ENCODE measurements around the gene BHMT2. TPM values are rescaled to one million over a fixed set of nuclear protein-coding genes. Genes with fewer than 3 reads are reported as not detected.

BHMT2 gene
- polyA plus RNA-seq, 1 of the 3 experiments (the other 2 are of a cell fraction) = not detected

DNA sequence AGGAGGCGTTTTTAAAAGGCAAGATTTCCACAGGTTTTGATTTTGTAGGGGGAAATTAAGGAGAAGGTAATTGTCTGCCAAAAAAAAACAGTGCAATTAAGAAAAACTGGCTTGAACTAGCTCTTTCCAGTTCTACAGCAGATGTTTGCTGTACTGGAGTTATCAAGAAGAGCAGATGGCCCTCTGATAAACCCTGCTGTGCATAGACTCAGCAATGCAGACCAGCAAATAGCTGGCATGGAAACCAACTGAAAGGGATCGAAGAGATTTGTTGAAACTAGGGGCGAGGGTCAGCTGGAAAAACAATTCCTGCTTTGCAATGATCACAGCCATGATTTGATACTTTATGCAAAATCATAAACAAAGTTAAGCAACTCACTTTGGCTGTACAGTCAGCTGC, 24.2 kb downstream of the BHMT2 start:
- H3K4me2 ChIP-seq = no peak overlapping the region
- H3F3A ChIP-seq (replicated peaks; ENCODE audit: insufficient read depth) = no peaks in the 10 kb centered on the region
- H3K4me1 ChIP-seq (ENCODE audit: control insufficient read depth in 1 of 2, insufficient read depth in 2 of 2, low read depth in 1 of 2, low read length in 1 of 2) = peaks cover 0 to 16% of the 10 kb centered on the region in 2 experiments; a peak in 2 of 4 replicates
- H2AFZ ChIP-seq (ENCODE audit: low read depth) = no peak overlapping the region
- POLR2A ChIA-PET = interaction anchor here (0.6 kb wide), 1 partner anchor 1232 kb away, joined by 3 read pairs; no protein-coding TSS in a partner anchor
- TF ChIP-seq GATA2 (CRISPR knock-in tag; IDR thresholded peaks at IDR 0.05) (peak; percentile 89), RCOR1 (IDR thresholded peaks at IDR 0.05; ENCODE audit: low read length) (peak; percentile 89), RXRA (IDR thresholded peaks at IDR 0.05; ENCODE audit: borderline replicate concordance, low read depth) (no peak), JUND (IDR thresholded peaks at IDR 0.05) (no peak), CHD2 (IDR thresholded peaks at IDR 0.05; ENCODE audit: low read length, partially characterized antibody) (peak; percentile 62), PBX3 (IDR thresholded peaks at IDR 0.05) (no peak), EP300 (IDR thresholded peaks at IDR 0.05; ENCODE audit: borderline replicate concordance in 1 of 2, low read depth in 1 of 2, low read length in 1 of 2) (peak in 1 of 2 experiments; percentile 85; a peak in 2 of 4 replicates), TEAD4 (IDR thresholded peaks at IDR 0.05; ENCODE audit: borderline replicate concordance, insufficient read depth) (no peak), RFX5 (IDR thresholded peaks at IDR 0.05; ENCODE audit: low read length) (no peak), MEF2A (IDR thresholded peaks at IDR 0.05; ENCODE audit: borderline replicate concordance, low read depth) (no peak), YY1 (IDR thresholded peaks at IDR 0.05; ENCODE audit: low read depth) (no peak), FOXJ3 (CRISPR knock-in tag; IDR thresholded peaks at IDR 0.05) (0 out of 2 replicates have a peak, but pooled peaks have one; percentile 20)
- TF ChIP-seq, protein P1, sequence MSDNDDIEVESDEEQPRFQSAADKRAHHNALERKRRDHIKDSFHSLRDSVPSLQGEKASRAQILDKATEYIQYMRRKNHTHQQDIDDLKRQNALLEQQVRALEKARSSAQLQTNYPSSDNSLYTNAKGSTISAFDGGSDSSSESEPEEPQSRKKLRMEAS (IDR thresholded peaks at IDR 0.05; ENCODE audit: low read depth) = no peak
- TF ChIP-seq, protein P2, sequence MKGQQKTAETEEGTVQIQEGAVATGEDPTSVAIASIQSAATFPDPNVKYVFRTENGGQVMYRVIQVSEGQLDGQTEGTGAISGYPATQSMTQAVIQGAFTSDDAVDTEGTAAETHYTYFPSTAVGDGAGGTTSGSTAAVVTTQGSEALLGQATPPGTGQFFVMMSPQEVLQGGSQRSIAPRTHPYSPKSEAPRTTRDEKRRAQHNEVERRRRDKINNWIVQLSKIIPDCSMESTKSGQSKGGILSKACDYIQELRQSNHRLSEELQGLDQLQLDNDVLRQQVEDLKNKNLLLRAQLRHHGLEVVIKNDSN (IDR thresholded peaks at IDR 0.05; ENCODE audit: borderline replicate concordance, low read depth) = no peak
- DNase-seq = peak; percentile 70
- peak overlapping the region in 1 of 2 experiments; percentile 98; a peak in 2 of 4 replicates for H3K27ac ChIP-seq (ENCODE audit: low read depth in 2 of 2, low read length in 1 of 2)
- H4K20me1 ChIP-seq (ENCODE audit: insufficient read depth) = no peaks in the 10 kb centered on the region
- H3K4me3 ChIP-seq (ENCODE audit: low read depth in 2 of 2, low read length in 1 of 2) = no peak overlapping the region
- CTCF ChIA-PET = interaction anchor here (1.6 to 1.7 kb wide), 2 partner anchors 69 to 70 kb away, joined by 5 to 9 read pairs; no protein-coding TSS in a partner anchor
- no peaks in the 10 kb centered on the region for H3K27me3 ChIP-seq (ENCODE audit: insufficient read depth)
- H3K9ac ChIP-seq = no peak overlapping the region
- no peaks in the 10 kb centered on the region for H3K9me2 ChIP-seq
- H3K9me3 ChIP-seq = no peaks in the 10 kb centered on the region
- H3K36me3 ChIP-seq (replicated peaks in 1 of 2; ENCODE audit: control insufficient read depth in 1 of 2, insufficient read depth in 2 of 2, low read length in 1 of 2) = no peaks in the 10 kb centered on the region
- 19% methylated on average over 3 of the region's 3 CpGs for WGBS (ENCODE audit: low lambda C conversion rate)
- H3K79me2 ChIP-seq (ENCODE audit: insufficient read depth) = no peaks in the 10 kb centered on the region

- H3F3A ChIP-seq (replicated peaks; ENCODE audit: insufficient read depth) = no peaks in the 10 kb centered on the region
- H3K79me2 ChIP-seq (ENCODE audit: insufficient read depth) = no peaks in the 10 kb centered on the region
- H3K27ac ChIP-seq (ENCODE audit: low read depth in 2 of 2, low read length in 1 of 2) = no peak overlapping the region
- peaks cover 3% of the 10 kb centered on the region; the same call in 1 of the 2 replicates for H3K27me3 ChIP-seq (ENCODE audit: insufficient read depth)
- WGBS (ENCODE audit: low lambda C conversion rate) = 88% methylated on average over 2 of the region's 2 CpGs
- no peak overlapping the region for H2AFZ ChIP-seq (ENCODE audit: low read depth)
- H3K4me3 ChIP-seq (ENCODE audit: low read depth in 2 of 2, low read length in 1 of 2) = no peak overlapping the region
- peaks cover 0 to 14% of the 10 kb centered on the region in 2 experiments; a peak in 2 of 4 replicates for H3K4me1 ChIP-seq (ENCODE audit: control insufficient read depth in 1 of 2, insufficient read depth in 2 of 2, low read depth in 1 of 2, low read length in 1 of 2)
- H3K9me3 ChIP-seq = no peaks in the 10 kb centered on the region
- CTCF ChIA-PET = interaction anchor here (0.8 to 3.7 kb wide), 7 partner anchors 8 to 83 kb away, joined by 3 to 24 read pairs (median 4); no protein-coding TSS in a partner anchor
- no peak overlapping the region for H3K4me2 ChIP-seq
- POLR2A ChIA-PET = no interaction called here
- no peak for DNase-seq
- no peaks in the 10 kb centered on the region for H4K20me1 ChIP-seq (ENCODE audit: insufficient read depth)
- TF ChIP-seq RCOR1 (IDR thresholded peaks at IDR 0.05; ENCODE audit: low read length) (no peak), FOSL2 (IDR thresholded peaks at IDR 0.05; ENCODE audit: borderline replicate concordance, low read depth) (no peak), RFX5 (IDR thresholded peaks at IDR 0.05; ENCODE audit: low read length) (no peak), GABPA (IDR thresholded peaks at IDR 0.05; ENCODE audit: low read depth) (no peak), NRF1 (IDR thresholded peaks at IDR 0.05; ENCODE audit: low read depth, low read length) (no peak), CHD2 (IDR thresholded peaks at IDR 0.05; ENCODE audit: low read length, partially characterized antibody) (no peak), EP300 (IDR thresholded peaks at IDR 0.05; ENCODE audit: borderline replicate concordance in 1 of 2, low read depth in 1 of 2, low read length in 1 of 2) (no peak), SIN3A (IDR thresholded peaks at IDR 0.05; ENCODE audit: borderline replicate concordance, low read depth, low read length) (no peak), MEF2A (IDR thresholded peaks at IDR 0.05; ENCODE audit: borderline replicate concordance, low read depth) (no peak), MXI1 (IDR thresholded peaks at IDR 0.05; ENCODE audit: low read depth, low read length) (no peak), TEAD4 (IDR thresholded peaks at IDR 0.05; ENCODE audit: borderline replicate concordance, insufficient read depth) (no peak), POLR2AphosphoS5 (IDR thresholded peaks at IDR 0.05; ENCODE audit: low read depth, low read length) (no peak)
- TF ChIP-seq, protein P3, sequence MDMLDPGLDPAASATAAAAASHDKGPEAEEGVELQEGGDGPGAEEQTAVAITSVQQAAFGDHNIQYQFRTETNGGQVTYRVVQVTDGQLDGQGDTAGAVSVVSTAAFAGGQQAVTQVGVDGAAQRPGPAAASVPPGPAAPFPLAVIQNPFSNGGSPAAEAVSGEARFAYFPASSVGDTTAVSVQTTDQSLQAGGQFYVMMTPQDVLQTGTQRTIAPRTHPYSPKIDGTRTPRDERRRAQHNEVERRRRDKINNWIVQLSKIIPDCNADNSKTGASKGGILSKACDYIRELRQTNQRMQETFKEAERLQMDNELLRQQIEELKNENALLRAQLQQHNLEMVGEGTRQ (IDR thresholded peaks at IDR 0.05; ENCODE audit: borderline replicate concordance, low read depth, low read length) = no peak
- no peak overlapping the region for H3K9ac ChIP-seq
- no peaks in the 10 kb centered on the region for H3K9me2 ChIP-seq
- H3K36me3 ChIP-seq (replicated peaks in 1 of 2; ENCODE audit: control insufficient read depth in 1 of 2, insufficient read depth in 2 of 2, low read length in 1 of 2) = no peaks in the 10 kb centered on the region
Observed at GRCh38 chr5:79105868-79106267, 36.3 kb downstream of the BHMT2 start.

Data from SK-N-SH (cell line).